TTC549 (cell line): Measurements from ENCODE around the gene UBFD1.
"Not testable (repeated sequence)": the region's sequence is repeated elsewhere in the genome, so short reads cannot be mapped to it uniquely, and the experiment has no call there.

ENCODE experiments used
- FAIRE-seq: peaks from 2 replicates; lab custom pipeline; 2012; peaks lifted over from hg19 to GRCh38; lab: Jason Lieb, UNC

Gene UBFD1

GRCh38 chr16:23570992-23571632 is 13.6 kb downstream of the UBFD1 start:
- FAIRE-seq = no peak

DNA sequence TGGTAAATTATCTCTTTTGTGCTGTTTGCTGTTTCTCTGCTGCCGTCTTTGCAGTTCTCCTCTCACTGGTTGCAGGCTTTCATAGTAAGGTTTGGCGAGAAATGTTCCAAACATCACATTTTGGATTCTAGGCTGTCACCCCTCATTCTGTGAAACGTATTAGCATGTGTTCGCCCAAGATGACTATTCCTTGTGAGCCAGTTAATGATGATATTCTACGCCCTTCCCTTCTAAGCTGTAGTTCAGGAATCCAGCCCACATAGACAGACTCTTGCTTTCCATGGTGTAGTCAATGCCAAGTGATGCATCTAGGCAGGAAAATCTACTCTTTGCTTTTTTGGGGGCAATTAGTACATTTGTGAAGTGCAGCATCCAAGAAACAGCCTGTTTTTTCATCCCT is 14.4 kb downstream of the UBFD1 start:
- FAIRE-seq = no peak

- FAIRE-seq = no peak
These were observed 14.9 kb downstream of the UBFD1 start for GRCh38 chr16:23572394-23572793.

GRCh38 chr16:23573817-23574216 is 16.3 kb downstream of the UBFD1 start:
- no peak for FAIRE-seq

- peak; percentile 52 for FAIRE-seq
These were observed 18.3 kb downstream of the UBFD1 start for GRCh38 chr16:23575834-23576233.

- FAIRE-seq = no peak
These were observed 20.0 kb downstream of the UBFD1 start for GRCh38 chr16:23577493-23577892.

DNA sequence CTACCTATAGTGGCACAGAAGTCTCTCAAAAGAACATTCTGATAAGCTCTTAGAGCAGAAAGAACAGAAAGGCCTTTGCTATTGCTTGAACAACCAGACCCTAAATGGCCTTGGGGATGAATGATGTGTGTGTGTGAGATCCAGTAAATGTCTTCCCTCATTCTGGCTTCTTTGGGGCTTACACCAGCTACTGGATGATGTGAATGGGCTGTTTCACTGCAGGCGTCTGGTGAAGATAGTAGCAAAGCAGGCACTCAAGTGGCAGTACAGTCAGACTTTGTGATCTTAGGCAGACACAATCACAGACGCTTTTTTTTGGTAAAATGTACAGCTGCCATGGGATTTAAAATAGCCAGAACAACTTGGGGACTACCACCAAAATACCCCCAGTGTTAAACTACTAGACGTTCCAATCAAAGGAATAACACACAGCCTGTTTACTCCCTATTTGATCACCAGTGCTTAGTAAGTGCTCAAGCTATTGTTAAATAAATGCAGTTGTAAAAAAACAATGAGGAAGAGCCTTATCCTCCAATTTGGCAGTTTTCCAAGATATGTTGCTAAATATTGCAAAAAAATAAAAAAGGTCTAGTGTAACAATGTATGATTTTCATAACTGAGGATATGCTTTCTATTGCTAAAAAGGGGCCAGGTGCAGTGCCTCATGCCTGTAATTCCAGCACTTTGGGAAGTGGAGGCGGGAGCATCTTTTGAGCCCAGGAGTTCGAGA is 20.7 kb downstream of the UBFD1 start:
- no peak for FAIRE-seq

DNA sequence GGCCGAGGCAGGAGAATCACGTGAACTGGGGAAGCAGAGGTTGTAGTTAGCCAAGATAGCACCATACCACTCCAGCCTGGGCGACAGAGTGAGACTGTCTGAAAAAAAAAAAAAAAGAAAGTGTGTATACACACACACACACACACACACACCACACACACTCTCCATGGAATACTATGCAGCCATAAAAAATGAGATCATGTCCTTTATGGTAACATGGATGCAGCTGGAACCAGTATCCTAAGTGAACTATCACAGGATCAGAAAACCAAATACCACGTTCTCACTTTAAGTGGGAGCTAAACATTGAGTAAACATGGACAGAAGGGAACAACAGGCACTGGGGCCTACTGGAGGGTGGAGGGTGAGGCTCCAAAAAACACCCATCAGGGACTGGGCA is 21.8 kb downstream of the UBFD1 start:
- no peak for FAIRE-seq

DNA sequence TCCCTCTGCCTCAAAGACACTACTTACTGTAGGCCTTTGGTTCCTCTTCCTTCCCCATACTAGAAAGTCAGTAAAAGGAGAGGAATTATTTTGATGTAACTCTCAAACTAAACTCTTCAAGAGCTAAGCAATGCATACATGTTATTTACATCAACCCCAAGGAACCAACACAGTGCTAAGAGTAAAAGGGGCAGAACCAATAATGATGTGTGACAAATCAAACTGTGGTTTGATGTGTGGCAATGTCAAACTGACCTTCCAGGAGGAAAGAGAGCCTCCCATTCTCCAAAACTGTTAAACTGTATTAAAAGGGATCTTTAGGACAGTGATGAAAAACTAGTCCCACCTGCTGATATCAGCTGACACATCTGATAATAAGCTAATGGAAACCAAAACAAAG is 22.9 kb downstream of the UBFD1 start:
- FAIRE-seq = no peak

DNA sequence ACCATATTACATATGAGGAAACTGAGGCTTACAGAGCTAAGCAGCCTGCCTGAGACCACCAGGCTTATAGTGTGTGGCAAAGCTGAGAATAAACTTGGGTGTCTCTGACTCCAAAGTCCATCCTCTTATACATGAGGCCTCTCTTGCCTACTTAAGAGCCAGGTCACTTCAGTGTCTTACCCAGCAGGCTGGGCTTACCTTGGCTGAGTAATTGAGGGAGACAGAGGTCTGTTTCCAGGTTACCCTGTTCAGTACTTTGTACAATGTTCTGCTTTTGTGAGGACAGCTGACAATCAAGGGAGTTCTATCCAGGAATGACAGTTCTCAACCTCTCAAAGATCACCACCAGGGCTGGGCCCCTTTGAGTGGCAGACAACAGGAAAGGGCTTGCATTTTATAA is 24.2 kb downstream of the UBFD1 start:
- no peak for FAIRE-seq

DNA sequence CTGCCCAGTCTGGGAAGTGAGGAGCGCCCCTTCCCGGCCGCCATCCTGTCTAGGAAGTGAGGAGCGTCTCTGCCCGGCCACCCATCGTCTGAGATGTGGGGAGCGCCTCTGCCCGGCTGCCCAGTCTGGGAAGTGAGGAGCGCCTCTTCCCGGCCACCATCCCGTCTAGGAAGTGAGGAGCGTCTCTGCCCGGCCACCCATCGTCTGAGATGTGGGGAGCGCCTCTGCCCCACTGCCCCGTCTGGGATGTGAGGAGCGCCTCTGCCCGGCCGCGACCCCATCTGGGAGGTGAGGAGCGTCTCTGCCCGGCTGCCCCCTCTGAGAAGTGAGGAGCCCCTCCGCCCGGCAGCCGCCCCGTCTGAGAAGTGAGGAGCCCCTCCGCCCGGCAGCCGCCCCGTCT is 25.7 kb downstream of the UBFD1 start:
- FAIRE-seq = not testable (repeated sequence)

DNA sequence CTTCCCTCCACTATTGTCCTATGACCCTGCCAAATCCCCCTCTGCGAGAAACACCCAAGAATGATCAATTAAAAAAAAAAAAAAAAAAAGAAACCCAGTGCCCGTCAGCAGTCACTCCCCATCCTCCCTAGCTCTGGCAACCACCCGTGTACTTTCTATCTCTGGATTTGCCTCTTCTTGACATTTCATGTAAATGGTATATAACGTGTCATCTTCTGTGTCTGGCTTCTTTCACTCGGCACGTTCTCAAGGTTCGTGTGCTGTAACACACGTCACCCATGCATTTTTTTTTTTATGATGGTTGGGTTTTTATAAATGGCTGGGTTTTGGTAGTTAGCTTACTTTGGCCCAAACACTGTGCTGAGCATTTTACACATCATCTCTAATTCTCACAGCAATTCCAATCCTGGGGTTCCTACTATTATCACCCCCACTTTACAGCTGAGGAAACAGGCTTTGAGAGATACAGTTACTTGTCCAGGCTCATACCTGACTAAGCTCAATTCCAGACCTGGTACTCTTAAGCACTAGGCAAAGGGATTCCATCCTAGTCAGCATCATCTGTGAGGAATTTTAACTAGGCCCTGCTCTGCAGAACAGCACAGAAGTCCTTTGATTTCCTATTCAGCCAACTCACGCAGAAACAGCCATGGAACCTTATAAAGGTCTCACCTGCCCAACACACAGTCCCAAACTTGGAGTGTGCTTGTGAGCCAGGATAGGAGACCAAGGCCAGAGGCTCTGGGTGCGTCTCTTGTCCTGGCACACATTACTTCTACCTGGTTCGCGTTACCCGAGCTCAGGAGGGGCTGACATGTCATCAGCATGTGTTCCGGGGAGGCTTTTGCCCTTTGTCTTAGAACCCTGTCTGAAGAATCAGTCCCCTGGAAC is 26.9 kb downstream of the UBFD1 start:
- FAIRE-seq = no peak

GRCh38 chr16:23587726-23588125 is 30.2 kb downstream of the UBFD1 start:
- FAIRE-seq = no peak

DNA sequence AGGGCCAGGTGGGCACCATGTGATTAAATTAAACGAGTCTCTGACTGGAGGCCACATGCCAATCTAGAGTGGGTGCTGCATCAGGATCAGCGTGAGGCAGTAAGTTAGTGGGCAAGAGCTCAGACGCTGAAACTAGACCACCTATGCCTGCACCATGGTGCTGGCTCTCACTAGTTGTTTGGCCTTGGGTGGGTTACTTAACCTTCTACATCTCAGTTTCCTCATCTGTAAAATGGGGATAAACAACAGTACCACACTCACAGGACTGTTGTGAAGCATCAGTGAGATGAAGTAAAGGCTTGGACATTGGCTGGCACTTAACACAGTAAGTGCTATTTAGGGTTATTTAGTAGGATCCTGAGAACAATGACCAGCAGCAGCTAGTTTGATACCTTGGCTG is 32.7 kb downstream of the UBFD1 start:
- no peak for FAIRE-seq

GRCh38 chr16:23594186-23594585 is 36.7 kb downstream of the UBFD1 start:
- no peak for FAIRE-seq

DNA sequence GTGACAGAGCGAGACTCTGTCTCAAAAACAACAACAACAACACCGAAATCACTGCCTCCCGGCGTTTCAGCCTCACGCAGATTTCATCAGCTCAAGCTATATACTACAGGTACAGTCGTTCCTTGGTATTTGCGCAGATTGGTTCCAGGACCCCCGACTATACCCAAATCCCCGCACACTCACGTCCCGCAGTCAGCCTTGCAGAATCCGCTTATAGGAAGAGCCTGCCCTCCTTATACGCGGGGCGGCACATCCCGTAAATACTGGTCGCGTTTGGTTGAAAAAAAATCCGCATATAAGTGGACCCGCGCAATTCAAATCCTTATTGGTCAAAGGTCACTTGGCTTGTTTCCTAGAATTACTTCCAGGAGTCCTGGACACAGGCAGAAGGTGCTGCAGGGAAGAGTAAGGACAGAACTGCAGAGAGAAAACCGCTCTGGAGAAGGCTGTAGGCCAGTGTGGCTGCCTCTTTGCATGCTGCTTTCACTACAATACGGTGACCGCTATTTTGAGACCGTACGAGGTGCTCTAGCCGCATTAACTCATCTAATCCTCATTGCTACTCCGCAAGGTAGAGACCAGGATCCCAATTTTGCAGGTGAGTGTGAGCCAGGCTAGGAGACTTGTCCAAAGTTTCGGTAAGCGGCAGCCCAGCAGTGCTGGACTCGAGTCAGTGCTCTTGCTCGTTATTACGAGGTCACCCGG is 37.9 kb downstream of the UBFD1 start:
- no peak for FAIRE-seq

DNA sequence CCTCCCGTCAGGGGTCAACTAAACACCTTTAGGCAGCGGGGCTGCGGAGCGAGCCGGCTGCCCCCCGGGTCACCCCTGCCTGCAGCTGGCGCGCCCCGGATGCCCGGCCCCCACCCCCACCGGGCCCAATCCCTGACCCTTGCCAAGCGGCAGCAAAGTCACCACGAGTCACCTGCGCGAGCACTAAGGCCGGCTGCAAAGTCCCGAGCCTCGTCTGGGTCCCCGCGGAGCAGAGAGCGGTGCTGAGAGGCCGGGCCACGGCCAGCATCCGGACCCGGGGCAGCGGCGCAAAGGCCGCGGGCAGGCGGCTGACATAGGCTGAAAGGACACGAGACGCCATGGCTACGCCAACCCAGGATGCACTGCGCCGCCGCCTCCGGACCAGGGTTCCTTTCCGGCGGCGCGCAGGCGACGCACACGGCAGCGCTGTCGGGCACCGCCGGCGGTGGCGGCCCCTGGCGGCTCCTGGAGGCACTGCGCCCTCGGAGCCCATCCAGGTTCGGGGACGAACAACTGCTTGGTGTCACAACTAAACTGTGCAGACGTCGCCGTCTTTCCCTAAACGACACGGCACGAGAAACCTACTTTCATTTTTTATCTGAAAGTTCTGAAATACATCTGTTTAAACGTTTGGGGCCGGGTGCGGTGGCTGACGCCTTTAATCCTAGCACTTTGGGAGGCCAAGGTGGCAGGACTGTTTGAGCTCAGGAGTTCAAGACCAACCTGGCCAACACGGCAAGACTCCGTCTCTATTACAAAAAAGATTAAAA is 38.6 kb downstream of the UBFD1 start, which contains the start of gene NDUFAB1:
NDUFAB1 (minus strand) TSS at position 366 of the 770 bp plus-strand sequence; CDS start at position 340, 26 bp downstream.
- FAIRE-seq = no peak

- no peak for FAIRE-seq
These were observed 39.7 kb downstream of the UBFD1 start for GRCh38 chr16:23597003-23597756.

- no peak for FAIRE-seq
These were observed 50.2 kb downstream of the UBFD1 start for GRCh38 chr16:23607726-23608125.

DNA sequence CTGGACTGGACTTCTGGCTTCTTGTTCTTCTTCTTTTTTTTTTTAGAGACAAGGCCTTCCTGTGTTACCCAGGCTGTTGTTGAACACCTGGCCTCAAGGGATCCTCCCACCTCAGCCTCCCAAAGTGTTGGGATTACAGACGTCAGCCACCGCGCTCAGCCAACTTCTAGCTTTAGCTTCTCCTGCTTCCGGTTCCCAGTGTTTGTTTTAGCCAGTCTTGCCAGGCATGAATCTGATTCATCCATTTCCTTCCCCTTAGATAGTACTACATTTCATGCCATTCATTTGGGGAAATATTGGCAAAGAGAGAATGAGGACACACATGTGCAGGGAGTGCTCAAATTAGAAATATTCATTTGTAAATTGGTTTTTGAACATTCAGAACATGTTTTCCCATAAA is 50.7 kb downstream of the UBFD1 start:
- no peak for FAIRE-seq

DNA sequence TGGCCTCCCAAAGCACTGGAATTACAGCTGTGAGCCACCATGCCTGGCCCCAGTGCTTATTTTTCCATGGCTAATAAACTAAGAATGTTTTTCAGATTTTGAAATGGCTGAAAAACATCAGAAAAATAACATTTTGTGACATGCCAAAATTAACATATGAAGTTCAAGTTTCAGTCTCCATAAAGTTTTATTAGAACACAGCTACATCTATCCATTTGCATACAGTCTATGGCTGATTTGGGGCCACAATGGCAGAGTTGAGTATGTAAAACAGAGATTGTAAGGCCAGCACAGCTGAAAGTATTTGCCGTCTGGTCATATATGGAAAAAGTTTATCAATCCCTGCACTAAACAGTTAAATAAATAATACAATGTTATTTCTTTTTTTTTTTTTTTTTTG is 52.4 kb downstream of the UBFD1 start:
- FAIRE-seq = no peak
